ENCODE measurements around the gene CALCOCO2. TPM values are rescaled to one million over a fixed set of nuclear protein-coding genes. Genes with fewer than 3 reads are reported as not detected.

CALCOCO2 gene
- total RNA-seq, 1 experiment from 2014 or later, result 23.1 TPM

- Histone ChIP-seq H4K8ac (replicated peaks; ENCODE audit: insufficient read length, low read depth, low read length) (no peak overlapping the region), H3K9ac (ENCODE audit: extremely low read depth, insufficient read length, low read length) (no peak overlapping the region), H2AFZ (ENCODE audit: low read length) (no peak overlapping the region), H2BK20ac (ENCODE audit: low read depth, low read length, poor library complexity, severe bottlenecking) (no peak overlapping the region), H3K27me3 (ENCODE audit: insufficient read depth, low read length) (no peaks in the 10 kb centered on the region), H3K79me1 (ENCODE audit: insufficient read depth, low read depth, low read length, poor library complexity, severe bottlenecking) (no peaks in the 10 kb centered on the region), H3K23ac (ENCODE audit: insufficient read length, low read depth, low read length) (no peak overlapping the region), H3K18ac (ENCODE audit: insufficient read length, low read depth, low read length) (no peak overlapping the region), H4K20me1 (ENCODE audit: control insufficient read depth, insufficient read depth, insufficient read length) (no peaks in the 10 kb centered on the region), H2BK120ac (ENCODE audit: low read depth, low read length, poor library complexity, severe bottlenecking) (no peak overlapping the region), H3K56ac (ENCODE audit: insufficient read length, low read depth, low read length) (no peak overlapping the region), H3K14ac (ENCODE audit: insufficient read depth, low read length) (no peak overlapping the region), H3K9me3 (ENCODE audit: control insufficient read depth, low read depth, low read length) (no peaks in the 10 kb centered on the region), H2BK15ac (ENCODE audit: low read depth, low read length) (no peak overlapping the region), H3K27ac (ENCODE audit: insufficient read length, low read depth, low read length) (no peak overlapping the region), H4K91ac (ENCODE audit: insufficient read length, low read depth, low read length) (no peak overlapping the region), H2BK12ac (ENCODE audit: insufficient read length, low read depth, low read length) (no peak overlapping the region), H3T11ph (ENCODE audit: low read length) (no peak overlapping the region), H4K5ac (ENCODE audit: insufficient read length, low read depth, low read length) (no peak overlapping the region), H3K4me2 (ENCODE audit: insufficient read depth, insufficient read length, low read length) (no peak overlapping the region), H3K79me2 (ENCODE audit: insufficient read depth, low read length) (0 out of 2 replicates have a peak, but pooled peaks cover 1% of the 10 kb centered on the region), H2BK5ac (ENCODE audit: insufficient read length, low read length) (no peak overlapping the region), H3K4me1 (ENCODE audit: insufficient read depth, low read length) (no peaks in the 10 kb centered on the region), H3K23me2 (ENCODE audit: insufficient read length, low read depth, low read length, poor library complexity, severe bottlenecking) (no peaks in the 10 kb centered on the region), H2AK5ac (ENCODE audit: insufficient read length, low read length) (no peak overlapping the region), H3K4ac (ENCODE audit: low read depth, low read length) (no peak overlapping the region)
- H3K27me3 Mint-ChIP-seq (ENCODE audit: low read depth), result no peaks in the 10 kb centered on the region
- 0 out of 4 replicates have a peak, but pooled peaks cover 0 to 3% of the 10 kb centered on the region in 2 experiments for H3K4me1 Mint-ChIP-seq
- TF ChIP-seq, protein P1, sequence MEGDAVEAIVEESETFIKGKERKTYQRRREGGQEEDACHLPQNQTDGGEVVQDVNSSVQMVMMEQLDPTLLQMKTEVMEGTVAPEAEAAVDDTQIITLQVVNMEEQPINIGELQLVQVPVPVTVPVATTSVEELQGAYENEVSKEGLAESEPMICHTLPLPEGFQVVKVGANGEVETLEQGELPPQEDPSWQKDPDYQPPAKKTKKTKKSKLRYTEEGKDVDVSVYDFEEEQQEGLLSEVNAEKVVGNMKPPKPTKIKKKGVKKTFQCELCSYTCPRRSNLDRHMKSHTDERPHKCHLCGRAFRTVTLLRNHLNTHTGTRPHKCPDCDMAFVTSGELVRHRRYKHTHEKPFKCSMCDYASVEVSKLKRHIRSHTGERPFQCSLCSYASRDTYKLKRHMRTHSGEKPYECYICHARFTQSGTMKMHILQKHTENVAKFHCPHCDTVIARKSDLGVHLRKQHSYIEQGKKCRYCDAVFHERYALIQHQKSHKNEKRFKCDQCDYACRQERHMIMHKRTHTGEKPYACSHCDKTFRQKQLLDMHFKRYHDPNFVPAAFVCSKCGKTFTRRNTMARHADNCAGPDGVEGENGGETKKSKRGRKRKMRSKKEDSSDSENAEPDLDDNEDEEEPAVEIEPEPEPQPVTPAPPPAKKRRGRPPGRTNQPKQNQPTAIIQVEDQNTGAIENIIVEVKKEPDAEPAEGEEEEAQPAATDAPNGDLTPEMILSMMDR (conservative IDR thresholded peaks at IDR 0.05), result no peak
- WGBS (ENCODE audit: extremely low coverage, insufficient read length, low lambda C conversion rate), result no CpG with 5 or more reads among the region's 1 CpG
- no peaks in the 10 kb centered on the region for H3K9me3 Mint-ChIP-seq
- no peak overlapping the region for H3K27ac Mint-ChIP-seq
- H3K36me3 Mint-ChIP-seq (ENCODE audit: insufficient read depth in 1 of 3, low read depth in 3 of 3), result peaks cover 0 to 11% (median 0%) of the 10 kb centered on the region in 3 experiments; a peak in 2 of 7 replicates
- no peak overlapping the region for H3K4me3 Mint-ChIP-seq
- no peak for DNase-seq
Measured at GRCh38 chr17:48901241-48901640, 70.4 kb downstream of the CALCOCO2 start.
